ENCODE data around the gene PTPN6. TPM values are rescaled to one million over a fixed set of nuclear protein-coding genes. Genes with fewer than 3 reads are reported as not detected.
A peak's percentile ranks its signal among the peaks of the same experiment; 100 is the strongest.

The PTPN6 gene
- total RNA-seq, 1 experiment from 2014 or later = 0.05 TPM

GRCh38 chr12:6954316-6955107 lies 3.4 kb downstream of the PTPN6 start:
- DNase-seq (ENCODE audit: low read depth) = no peak

GRCh38 chr12:6955108-6956020 lies 4.2 kb downstream of the PTPN6 start:
- DNase-seq (ENCODE audit: low read depth) = no peak

- no peak for DNase-seq (ENCODE audit: low read depth)
These were observed 5.0 kb downstream of the PTPN6 start for GRCh38 chr12:6956021-6956727.

DNA sequence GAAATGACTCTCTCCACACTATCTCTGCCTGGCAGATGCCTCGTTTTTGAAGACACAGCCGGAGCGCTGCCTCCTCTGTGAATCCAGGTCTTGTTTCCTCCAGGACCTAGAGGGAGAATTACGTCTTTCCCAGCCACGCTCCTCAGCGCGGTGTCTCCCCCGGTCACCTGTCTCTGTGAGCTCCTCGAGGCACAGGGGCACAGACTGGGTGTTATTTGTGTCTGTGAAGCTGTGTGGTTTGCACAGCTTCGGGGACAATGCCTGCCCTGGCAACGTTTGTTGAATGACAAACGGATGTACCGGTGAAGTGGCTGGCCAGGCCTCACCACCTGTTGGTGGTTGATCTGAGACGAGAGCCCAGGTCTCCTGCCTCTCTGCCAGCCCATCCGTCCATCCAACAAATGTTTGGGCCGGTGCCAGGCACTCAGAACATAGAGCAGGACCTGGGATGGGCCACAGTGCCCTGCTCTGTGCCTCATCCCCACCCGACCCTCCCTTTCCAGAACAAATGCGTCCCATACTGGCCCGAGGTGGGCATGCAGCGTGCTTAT lies 6.1 kb downstream of the PTPN6 start:
- no peak for DNase-seq (ENCODE audit: low read depth)

DNA sequence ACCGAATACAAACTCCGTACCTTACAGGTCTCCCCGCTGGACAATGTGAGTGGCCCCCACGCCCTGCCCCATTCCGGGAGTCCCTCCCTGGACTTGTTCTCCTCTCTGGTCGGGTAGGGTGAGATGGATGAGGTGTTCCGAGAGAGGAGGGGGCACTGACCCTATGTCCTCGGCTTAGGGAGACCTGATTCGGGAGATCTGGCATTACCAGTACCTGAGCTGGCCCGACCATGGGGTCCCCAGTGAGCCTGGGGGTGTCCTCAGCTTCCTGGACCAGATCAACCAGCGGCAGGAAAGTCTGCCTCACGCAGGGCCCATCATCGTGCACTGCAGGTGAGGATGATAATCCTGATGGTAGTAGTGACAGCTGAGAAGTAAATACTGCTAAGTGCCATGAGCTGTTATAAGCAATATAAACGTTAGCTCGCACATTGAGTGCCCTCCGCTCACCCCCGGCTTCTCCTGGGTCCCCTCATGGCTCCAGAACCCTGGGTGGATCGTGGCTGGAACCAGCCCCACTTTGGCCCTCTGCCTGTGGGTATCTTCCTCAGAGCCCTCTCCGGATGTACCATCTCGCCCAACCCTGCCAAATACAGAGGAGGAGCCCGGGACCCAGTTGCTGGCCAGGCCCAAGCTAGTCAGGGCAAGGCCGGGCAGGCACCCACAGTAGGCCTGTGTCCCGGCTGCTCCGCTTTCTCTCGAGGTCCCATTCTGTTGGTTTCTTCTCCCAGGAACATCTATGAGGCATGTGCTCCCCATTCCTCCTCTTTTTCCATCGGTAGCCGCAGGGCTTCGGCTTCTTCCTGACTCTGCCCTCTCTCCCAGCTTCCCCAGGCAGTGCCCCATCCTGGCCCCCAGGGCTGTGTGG lies 6.8 kb downstream of the PTPN6 start:
- DNase-seq (ENCODE audit: low read depth) = no peak

GRCh38 chr12:6958609-6959057 lies 7.5 kb downstream of the PTPN6 start:
- no peak for DNase-seq (ENCODE audit: low read depth)

DNA sequence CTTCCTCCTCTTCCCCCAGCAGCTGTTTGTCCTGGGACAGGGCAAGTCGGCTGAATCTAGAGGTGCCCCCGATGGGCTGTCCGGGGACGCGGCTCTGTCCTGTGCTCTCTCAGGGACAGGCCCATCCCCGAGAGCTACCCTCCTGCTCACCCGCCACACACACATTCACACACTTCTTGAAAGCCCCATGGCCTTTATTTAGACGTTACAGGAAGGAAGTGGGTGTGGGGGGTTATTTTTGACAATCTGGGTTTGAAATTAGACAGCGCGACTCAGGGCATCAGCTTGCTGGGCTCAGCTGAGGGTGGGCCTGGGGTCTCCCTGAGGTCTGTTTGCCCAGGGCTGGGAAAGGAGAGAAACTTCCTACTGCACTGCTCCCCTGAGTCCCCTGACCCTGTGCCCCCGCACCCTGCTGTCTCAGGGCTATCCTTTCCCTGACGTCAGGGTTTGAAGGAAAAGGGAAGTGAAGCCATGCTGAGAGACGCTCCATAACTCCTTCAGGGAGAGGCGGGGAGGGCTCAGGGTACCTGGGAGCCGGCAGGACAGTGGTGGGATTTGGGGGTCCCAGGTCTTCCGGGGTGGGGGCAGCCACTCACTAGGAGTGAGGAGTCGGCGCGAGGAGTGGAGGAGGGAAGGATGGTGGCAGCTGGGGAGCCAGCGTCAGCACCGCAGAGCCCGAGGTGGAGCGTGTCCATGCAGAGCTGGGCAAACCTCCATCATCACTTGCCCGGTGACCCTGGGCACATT lies 8.1 kb downstream of the PTPN6 start:
- no peak for DNase-seq (ENCODE audit: low read depth)

DNA sequence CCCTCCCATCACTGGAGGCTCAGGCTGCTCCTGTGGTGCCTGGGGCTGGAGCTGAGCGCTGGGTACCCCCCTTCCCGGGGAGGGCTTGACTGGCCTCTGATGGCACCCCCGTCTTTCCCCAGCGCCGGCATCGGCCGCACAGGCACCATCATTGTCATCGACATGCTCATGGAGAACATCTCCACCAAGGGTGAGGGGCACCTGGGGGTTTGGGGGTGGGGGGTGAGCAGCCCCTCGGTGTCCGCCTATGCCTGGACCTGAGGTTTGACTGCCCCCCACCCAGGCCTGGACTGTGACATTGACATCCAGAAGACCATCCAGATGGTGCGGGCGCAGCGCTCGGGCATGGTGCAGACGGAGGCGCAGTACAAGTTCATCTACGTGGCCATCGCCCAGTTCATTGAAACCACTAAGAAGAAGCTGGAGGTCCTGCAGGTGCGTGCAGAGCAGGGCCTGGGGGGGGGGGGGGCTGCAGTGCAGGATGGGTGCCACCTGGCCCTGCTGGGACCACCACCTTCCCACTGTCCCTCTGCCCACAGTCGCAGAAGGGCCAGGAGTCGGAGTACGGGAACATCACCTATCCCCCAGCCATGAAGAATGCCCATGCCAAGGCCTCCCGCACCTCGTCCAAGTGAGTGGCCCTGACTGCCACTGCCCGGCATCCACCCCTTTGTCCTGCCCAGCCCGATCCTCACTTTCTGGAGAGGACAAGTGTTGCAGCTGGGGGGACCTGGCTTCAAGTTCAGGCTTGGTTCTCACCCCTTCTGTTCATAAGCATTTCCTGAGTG lies 8.8 kb downstream of the PTPN6 start:
- DNase-seq (ENCODE audit: low read depth) = no peak

DNA sequence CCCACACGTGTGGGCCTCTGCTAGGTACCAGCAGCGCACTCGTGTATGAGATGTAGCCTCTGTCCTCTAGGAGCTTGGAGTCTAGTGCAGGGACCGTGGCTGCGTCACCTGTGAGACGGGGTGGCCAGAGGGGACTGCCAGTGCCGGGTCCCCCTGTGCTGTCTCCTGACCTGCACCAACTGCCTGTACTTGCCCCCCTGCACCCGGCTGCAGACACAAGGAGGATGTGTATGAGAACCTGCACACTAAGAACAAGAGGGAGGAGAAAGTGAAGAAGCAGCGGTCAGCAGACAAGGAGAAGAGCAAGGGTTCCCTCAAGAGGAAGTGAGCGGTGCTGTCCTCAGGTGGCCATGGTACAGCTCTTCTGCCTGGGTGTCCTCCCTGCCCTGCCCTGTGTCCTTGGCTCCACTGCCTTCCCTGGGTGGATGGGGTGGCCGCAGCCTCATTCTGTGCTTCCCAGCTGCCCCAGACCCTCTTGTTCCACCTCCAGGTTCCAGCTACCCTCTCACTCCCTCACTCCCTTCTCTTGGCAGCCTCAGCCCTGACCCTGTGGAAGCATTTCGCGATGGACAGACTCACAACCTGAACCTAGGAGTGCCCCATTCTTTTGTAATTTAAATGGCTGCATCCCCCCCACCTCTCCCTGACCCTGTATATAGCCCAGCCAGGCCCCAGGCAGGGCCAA lies 9.6 kb downstream of the PTPN6 start:
- peak; percentile 62 for DNase-seq (ENCODE audit: low read depth)

DNA sequence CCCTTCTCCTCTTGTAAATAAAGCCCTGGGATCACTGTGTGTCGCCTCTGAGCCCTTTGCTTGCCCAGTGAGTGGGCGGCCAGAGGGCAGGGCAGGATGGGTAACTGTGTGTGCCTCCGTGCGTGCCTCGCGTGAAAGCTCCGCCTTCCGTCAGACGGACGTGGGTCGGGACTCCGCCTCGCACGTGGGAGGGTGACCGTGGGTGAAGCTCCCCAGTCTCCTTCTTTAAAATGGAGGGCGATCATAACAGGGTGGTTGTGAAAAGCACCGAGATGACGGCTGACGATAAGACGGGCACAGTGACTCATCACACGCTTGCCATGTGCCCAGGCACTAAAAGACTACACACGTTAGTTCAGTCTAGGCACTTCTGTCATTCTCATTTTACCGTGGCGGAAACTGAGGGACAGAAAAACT lies 10.1 kb downstream of the PTPN6 start:
- DNase-seq (ENCODE audit: low read depth) = peak; percentile 48

DNA sequence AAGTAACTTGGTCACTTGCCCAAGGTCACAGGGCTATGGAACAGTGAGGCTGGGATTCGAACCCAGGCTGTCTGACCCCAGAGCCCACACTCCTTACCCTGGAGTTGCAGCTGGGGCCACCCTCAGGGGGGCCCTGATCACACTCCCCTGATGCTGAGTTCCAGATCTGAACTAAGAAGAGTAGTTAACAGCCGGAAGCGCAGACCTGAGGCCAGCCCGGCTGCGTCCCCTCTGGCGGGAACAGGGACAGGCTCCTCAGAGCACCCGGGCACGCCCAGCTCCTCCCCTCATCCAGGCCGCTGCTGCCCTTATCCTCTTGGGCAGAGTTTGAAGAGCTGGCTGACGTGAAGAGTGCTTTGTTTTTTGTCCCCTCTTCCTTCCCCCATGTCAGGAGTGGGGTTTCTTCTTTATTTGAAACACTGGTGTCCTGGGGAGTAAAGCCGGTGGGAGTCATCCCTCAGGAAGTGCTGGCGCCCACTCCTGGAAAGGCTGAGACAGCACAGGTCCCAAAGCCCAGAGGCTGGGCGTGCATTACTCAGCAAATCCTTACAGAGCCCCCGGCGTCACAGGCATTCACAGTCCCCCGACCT lies 10.6 kb downstream of the PTPN6 start:
- DNase-seq (ENCODE audit: low read depth) = peak; percentile 82

GRCh38 chr12:6962285-6963015 lies 11.3 kb downstream of the PTPN6 start:
- DNase-seq (ENCODE audit: low read depth) = no peak

GRCh38 chr12:6963016-6963731 lies 12.0 kb downstream of the PTPN6 start:
- DNase-seq (ENCODE audit: low read depth) = no peak

- no peak for DNase-seq (ENCODE audit: low read depth)
These were observed 12.7 kb downstream of the PTPN6 start for GRCh38 chr12:6963791-6964413.

GRCh38 chr12:6964605-6965025 lies 13.5 kb downstream of the PTPN6 start:
- DNase-seq (ENCODE audit: low read depth) = no peak

All from HT1080 (cell line).